Measurements from ENCODE around the gene BANF1. TPM values are rescaled to one million over a fixed set of nuclear protein-coding genes. Genes with fewer than 3 reads are reported as not detected.

The BANF1 gene
- total and polyA plus RNA-seq, 2 of the 13 experiments (the other 11 are each of a cell fraction or from before 2014, with no cell fraction given), result 40.5 to 86.5 TPM

- Histone ChIP-seq H3K4me1 (ENCODE audit: insufficient read depth, low read length) (peaks cover 39% of the 10 kb centered on the region), H2AFZ (ENCODE audit: low read length) (no peak within 1 kb of the TSS), H3K4me2 (ENCODE audit: low read depth, low read length) (no peak within 1 kb of the TSS), H3K9me3 (ENCODE audit: low read length) (no peaks in the 10 kb centered on the region), H3K27ac (ENCODE audit: extremely low read length, insufficient read depth, low read length) (no peak within 1 kb of the TSS), H3K27me3 (ENCODE audit: control insufficient read depth in 1 of 2, insufficient read depth in 2 of 2, low read length in 2 of 2) (peaks cover 0 to 41% of the 10 kb centered on the region in 2 experiments; a peak in 4 of 5 replicates), H3K36me3 (replicated peaks in 1 of 2; ENCODE audit: control insufficient read depth in 1 of 2, insufficient read depth in 2 of 2, low read length in 2 of 2) (no peaks in the 10 kb centered on the region), H3K4me3 (replicated peaks in 1 of 3; ENCODE audit: insufficient read depth in 1 of 3, low read depth in 2 of 3, low read length in 3 of 3) (no peak within 1 kb of the TSS), H3K9ac (ENCODE audit: insufficient read depth, low read depth, low read length) (no peak within 1 kb of the TSS), H3K79me2 (ENCODE audit: insufficient read depth, low read length) (peaks cover 14% of the 10 kb centered on the region), H4K20me1 (ENCODE audit: insufficient read depth, low read length) (no peaks in the 10 kb centered on the region)
- POLR2A ChIA-PET, result no interaction called here
- TF ChIP-seq THAP7 (CRISPR knock-in tag; IDR thresholded peaks at IDR 0.05) (no peak), ZNF354B (CRISPR knock-in tag; IDR thresholded peaks at IDR 0.05) (no peak), SRSF9 (IDR thresholded peaks at IDR 0.05; ENCODE audit: borderline replicate concordance, insufficient read depth, low read depth, low read length, poor library complexity, severe bottlenecking) (no peak), ZSCAN21 (CRISPR knock-in tag; IDR thresholded peaks at IDR 0.05; ENCODE audit: borderline replicate concordance) (no peak), IKZF4 (CRISPR knock-in tag; IDR thresholded peaks at IDR 0.05; ENCODE audit: borderline replicate concordance, low read depth, not compliant biosample characterization) (no peak), ZBTB43 (CRISPR knock-in tag; conservative IDR thresholded peaks at IDR 0.05) (no peak), FOXO4 (CRISPR knock-in tag; conservative IDR thresholded peaks at IDR 0.05) (no peak), MED1 (CRISPR knock-in tag; IDR thresholded peaks at IDR 0.05) (no peak), ZNF337 (CRISPR knock-in tag; IDR thresholded peaks at IDR 0.05; ENCODE audit: borderline replicate concordance, low read depth) (no peak)
- ATAC-seq (no peak), FAIRE-seq (no peak), DNase-seq (ENCODE audit: low spot score) (no peak)
- intact Hi-C loops (cut with micrococcal nuclease; ENCODE audit: unreplicated experiment) (no loop called here), in situ Hi-C loops (cut with HindIII; ENCODE audit: extremely low pct_ligation_motif_present, low pct_unique_long_range_greater_than_20kb) (no loop called here)
- no TSS peak for BruUV-seq (replicated peaks)
- 55% methylated on average over 31 of the region's 39 CpGs for WGBS (ENCODE audit: low lambda C conversion rate)
- CTCF ChIA-PET (ENCODE audit: low intra/inter-chr PET ratio, low total read pairs), result no interaction called here
These were observed 46.4 kb downstream of the BANF1 start, which contains the start of gene GAL3ST3 for GRCh38 chr11:66048547-66049323. TSS of gene GAL3ST3 (minus strand) at chr11:66049161. CDS start at chr11:66045415, 3,746 bp downstream.

Data from HepG2 (cell line).